Psoas muscle (tissue), 8 donors: ENCODE results near the gene ELMO1. TPM values are rescaled to one million over a fixed set of nuclear protein-coding genes. Genes with fewer than 3 reads are reported as not detected.
A peak's percentile ranks its signal among the peaks of the same experiment; 100 is the strongest.

Source experiments
- ATAC-seq, 4 donors: fragments of 200-7000 bp; cut with Tn5 transposase; one replicate each; pipeline ENCODE4 v1.9.1; 2020; ENCODE audit warnings: moderate library complexity in 3 of 4, mild to moderate bottlenecking in 2 of 4
- DNase-seq, 2 donors: peaks; one replicate each; pipeline ENCODE4 v3.0.0-alpha.2; 2020
- H3K27ac ChIP-seq: fragments of 200-600 bp; one replicate; pipeline ENCODE4 v1.8.0; 2022
- H3K27me3 ChIP-seq, 3 donors: fragments of 200-600 bp in 1 of 3; one replicate each; pipeline versions ENCODE4 v1.6.1 to v1.8.0; 2013 to 2022; ENCODE audit warnings: low read length in 2 of 3, mild to moderate bottlenecking in 2 of 3, moderate library complexity in 1 of 3; ENCODE audit not compliant: insufficient read depth in 3 of 3
- H3K36me3 ChIP-seq, 2 donors: fragments of 200-600 bp in 1 of 2; one replicate each; pipeline versions ENCODE4 v1.6.1 to v1.8.0; 2013 to 2022; ENCODE audit warnings: low read depth in 1 of 2, mild to moderate bottlenecking in 1 of 2, moderate library complexity in 1 of 2; ENCODE audit not compliant: insufficient read depth in 1 of 2
- H3K4me1 ChIP-seq: fragments of 200-600 bp; one replicate; pipeline ENCODE4 v1.8.0; 2022
- H3K4me3 ChIP-seq: fragments of 200-600 bp; one replicate; pipeline ENCODE4 v1.8.0; 2022; ENCODE audit warnings: mild to moderate bottlenecking
- H3K9me3 ChIP-seq: fragments of 200-600 bp; one replicate; pipeline ENCODE4 v1.8.0; 2022
- CTCF ChIP-seq: fragments of 200-600 bp; IDR thresholded peaks from one replicate; pipeline ENCODE4 v1.8.0; 2022; ENCODE audit warnings: antibody characterized with exemption
- WGBS, 3 donors: extraction: QIAGEN DNeasy Blood & Tissue Kit; methylation state at CpG; one replicate each; pipeline versions ENCODE4 v1.1.6 to v1.1.7; 2013; 5-methylcytosine and 5-hydroxymethylcytosine counted together
- intact Hi-C, 2 donors: fragments of 100-400 bp; cut with DNase I; formaldehyde crosslinking; loops; one replicate each; pipeline versions ENCODE4 v1.11.0 to v1.14.2; 2022
- polyA plus RNA-seq, 3 donors: library from polyadenylated mRNA; stranded (reverse); fragments of 200-250 nt; gene quantifications; one replicate each; pipeline ENCODE4 v1.2.3, GENCODE V29; 2013
- total RNA-seq, 4 donors: library from RNA; stranded (reverse); fragmentation: NEBNext Ultra II Directional in 2 of 4; extraction: Animal tissue kit (Norgen Biotek cat#: 25700) in 2 of 4; gene quantifications; one replicate each; pipeline versions ENCODE4 v1.2.1 to v1.2.4, GENCODE V29; 2021 to 2023
- donor health status: healthy with polysubstance abuse.
- donor health status: DM: no; HTN: no; CAD: no; lungs with moderate emphysema.
- donor health status: Bipolar disorder and iron deficiency.
- donor health status: healthy.
- donor health status: DM: yes; HTN: yes; CAD: no.
- donor health status: DM: no; HTN: no; CAD: no.
- donor health status: DM: no; HTN: no; CAD: no.
- donor health status: DM: yes; HTN: yes; CAD: no.

ELMO1 gene
- total and polyA plus RNA-seq, 7 donors = 2.8 to 8.1 (median 6.9) TPM

- H3K36me3 ChIP-seq = no peaks in the 10 kb centered on the region
- WGBS, 3 donors = 70 to 87% (median 78%) methylated on average over 1 of the region's 1 CpG
- H3K27me3 ChIP-seq = peaks cover 0 to 4% (median 3%) of the 10 kb centered on the region in 3 donors
- intact Hi-C loops = no loop called here
- no peaks in the 10 kb centered on the region for H3K9me3 ChIP-seq
- no peak for TF ChIP-seq CTCF
- DNase-seq (no peak), ATAC-seq (no peak)
- no peak overlapping the region for H3K27ac ChIP-seq
- H3K4me1 ChIP-seq = no peaks in the 10 kb centered on the region
- H3K4me3 ChIP-seq = no peak overlapping the region
Measured at GRCh38 chr7:37462138-37462537, 13.5 kb upstream of the ELMO1 start.

GRCh38 chr7:37455081-37455480 is 6.4 kb upstream of the ELMO1 start:
- no peak for ATAC-seq
- H3K36me3 ChIP-seq = no peaks in the 10 kb centered on the region
- no peak for TF ChIP-seq CTCF
- no peaks in the 10 kb centered on the region for H3K4me1 ChIP-seq
- 89 to 91% (median 90%) methylated on average over 3 of the region's 3 CpGs for WGBS, 3 donors
- peaks cover 0 to 3% (median 0%) of the 10 kb centered on the region in 3 donors for H3K27me3 ChIP-seq
- no peak for DNase-seq
- H3K4me3 ChIP-seq = no peak overlapping the region
- H3K9me3 ChIP-seq = no peaks in the 10 kb centered on the region
- no peak overlapping the region for H3K27ac ChIP-seq
- intact Hi-C loops = no loop called here

GRCh38 chr7:37452346-37452745 is 3.7 kb upstream of the ELMO1 start:
- WGBS, 3 donors = 72 to 75% (median 72%) methylated on average over 5 of the region's 5 CpGs
- Histone ChIP-seq H3K4me3 (no peak overlapping the region), H3K36me3 (no peaks in the 10 kb centered on the region), H3K9me3 (no peaks in the 10 kb centered on the region), H3K27me3 (peaks cover 0 to 20% (median 10%) of the 10 kb centered on the region in 3 donors), H3K4me1 (peaks cover 11% of the 10 kb centered on the region), H3K27ac (no peak overlapping the region)
- DNase-seq (no peak), ATAC-seq (no peak)
- TF ChIP-seq CTCF = no peak
- intact Hi-C loops = no loop called here

- Histone ChIP-seq H3K4me1 (peaks cover 11% of the 10 kb centered on the region), H3K4me3 (no peak overlapping the region), H3K9me3 (no peaks in the 10 kb centered on the region), H3K27me3 (peaks cover 0 to 20% (median 10%) of the 10 kb centered on the region in 3 donors), H3K27ac (no peak overlapping the region), H3K36me3 (no peaks in the 10 kb centered on the region)
- DNase-seq (no peak), ATAC-seq (no peak)
- intact Hi-C loops = no loop called here
- no peak for TF ChIP-seq CTCF
- 96% methylated on average over 3 of the region's 3 CpGs for WGBS, 3 donors
Measured at GRCh38 chr7:37450035-37450434, 1.4 kb upstream of the ELMO1 start.

GRCh38 chr7:37449621-37450020 is 957 bp upstream of the ELMO1 start:
- Histone ChIP-seq H3K4me3 (peak overlapping the region; percentile 74), H3K36me3 (no peaks in the 10 kb centered on the region), H3K27ac (no peak overlapping the region), H3K4me1 (peaks cover 11% of the 10 kb centered on the region), H3K27me3 (peaks cover 0 to 20% (median 10%) of the 10 kb centered on the region in 3 donors), H3K9me3 (no peaks in the 10 kb centered on the region)
- ATAC-seq (no peak), DNase-seq (no peak)
- TF ChIP-seq CTCF = no peak
- intact Hi-C loops = loop anchor here in 1 of 2 donors (5.0 to 10.0 kb wide), 4 partner anchors 97 to 383 kb away; no protein-coding TSS in a partner anchor
- WGBS, 3 donors = 23 to 31% (median 31%) methylated on average over 5 of the region's 5 CpGs
